GM13976 (cell line): ENCODE measurements around the gene TGFB3.

Experiments
- DNase-seq: peaks from one replicate; pipeline ENCODE4 v3.0.0; 2012; ENCODE audit warnings: low spot score
- in situ Hi-C: fragments of 300-500 bp; cut with MboI; formaldehyde crosslinking; loops from one replicate; pipeline ENCODE4 v1.12.0; 2022; ENCODE audit warnings: low sequenced_read_pairs, mixed read lengths, inconsistent platforms; ENCODE audit not compliant: unreplicated experiment
- TF ChIP-seq, protein P1 (sequence below): IDR thresholded peaks from 2 replicates; pipeline ENCODE4 v1.5.1; 2012; ENCODE audit warnings: borderline replicate concordance, mild to moderate bottlenecking; ENCODE audit not compliant: insufficient read depth; ENCODE audit errors: extremely low read depth, missing control alignments, control extremely low read depth

TGFB3 gene

DNA sequence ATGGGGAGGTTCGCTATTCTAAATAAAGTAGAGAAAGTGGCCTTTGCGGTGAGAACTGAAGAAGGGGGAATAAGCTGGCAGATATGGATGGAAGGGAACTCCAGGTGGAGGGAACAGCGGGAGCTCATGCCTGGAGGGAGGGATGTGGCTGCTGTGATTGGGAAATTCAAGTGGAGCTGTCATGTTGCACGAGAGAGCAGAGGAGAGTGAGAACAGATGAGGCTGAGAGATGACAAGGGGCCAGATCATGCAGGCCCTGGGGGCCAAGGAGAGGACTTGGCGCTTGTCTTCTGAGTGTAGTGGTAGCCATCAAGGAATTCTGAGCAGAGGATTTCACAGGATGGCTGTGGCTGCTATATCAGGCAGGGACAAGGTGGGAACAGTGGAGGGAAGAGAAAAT, 35.0 kb downstream of the TGFB3 start:
- in situ Hi-C loops: no loop called here
- TF ChIP-seq, protein P1, sequence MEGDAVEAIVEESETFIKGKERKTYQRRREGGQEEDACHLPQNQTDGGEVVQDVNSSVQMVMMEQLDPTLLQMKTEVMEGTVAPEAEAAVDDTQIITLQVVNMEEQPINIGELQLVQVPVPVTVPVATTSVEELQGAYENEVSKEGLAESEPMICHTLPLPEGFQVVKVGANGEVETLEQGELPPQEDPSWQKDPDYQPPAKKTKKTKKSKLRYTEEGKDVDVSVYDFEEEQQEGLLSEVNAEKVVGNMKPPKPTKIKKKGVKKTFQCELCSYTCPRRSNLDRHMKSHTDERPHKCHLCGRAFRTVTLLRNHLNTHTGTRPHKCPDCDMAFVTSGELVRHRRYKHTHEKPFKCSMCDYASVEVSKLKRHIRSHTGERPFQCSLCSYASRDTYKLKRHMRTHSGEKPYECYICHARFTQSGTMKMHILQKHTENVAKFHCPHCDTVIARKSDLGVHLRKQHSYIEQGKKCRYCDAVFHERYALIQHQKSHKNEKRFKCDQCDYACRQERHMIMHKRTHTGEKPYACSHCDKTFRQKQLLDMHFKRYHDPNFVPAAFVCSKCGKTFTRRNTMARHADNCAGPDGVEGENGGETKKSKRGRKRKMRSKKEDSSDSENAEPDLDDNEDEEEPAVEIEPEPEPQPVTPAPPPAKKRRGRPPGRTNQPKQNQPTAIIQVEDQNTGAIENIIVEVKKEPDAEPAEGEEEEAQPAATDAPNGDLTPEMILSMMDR: no peak
- no peak for DNase-seq

DNA sequence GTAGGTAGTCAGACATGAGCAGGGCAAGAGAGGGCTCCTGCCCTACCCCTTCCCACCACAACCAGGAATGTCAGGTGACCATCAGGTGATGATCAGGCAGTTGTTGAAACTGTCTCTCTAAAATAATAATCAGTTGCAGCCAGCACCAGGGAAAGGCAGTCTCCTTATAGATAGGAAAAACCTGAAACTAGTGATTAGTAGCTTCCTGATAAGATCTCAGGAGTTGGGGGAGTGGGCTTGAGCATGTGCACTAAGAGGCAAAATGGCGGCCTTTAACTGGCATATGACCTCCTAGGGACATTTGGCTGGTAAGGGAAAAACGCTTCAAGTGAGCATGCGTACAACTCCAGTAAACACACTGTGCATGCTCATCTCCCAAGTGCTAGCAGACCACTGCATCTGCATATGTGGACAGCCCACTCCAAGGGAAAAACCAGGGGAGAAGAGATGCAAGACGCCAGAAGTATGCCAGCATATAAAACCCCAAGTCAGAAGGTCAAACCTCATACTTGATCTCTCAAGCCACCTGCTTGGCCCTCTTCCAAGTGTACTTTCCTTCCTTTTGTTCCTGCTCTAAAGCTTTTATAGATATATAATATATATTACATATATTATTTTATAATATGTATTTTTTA, 37.1 kb downstream of the TGFB3 start:
- DNase-seq: no peak
- in situ Hi-C loops: no loop called here
- TF ChIP-seq, protein P1: no peak

DNA sequence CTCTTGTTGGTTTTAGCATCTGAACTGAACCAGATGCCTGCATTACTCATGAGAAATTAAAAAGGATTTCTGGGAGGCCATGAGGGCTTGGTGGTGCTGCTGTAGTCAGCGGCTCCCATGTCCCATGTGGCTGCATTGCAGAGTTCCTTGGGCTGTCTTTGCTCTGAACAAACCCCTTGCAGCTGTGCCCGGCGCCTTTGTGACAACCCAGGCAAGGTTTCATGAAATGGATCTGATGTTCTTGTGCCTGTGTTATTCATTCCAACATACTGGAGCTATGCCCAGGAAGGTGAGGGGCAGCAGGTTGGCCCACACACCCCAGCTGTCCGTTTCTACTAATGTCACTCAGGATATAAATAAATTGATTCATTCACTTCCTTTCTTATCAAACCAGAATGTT, 40.8 kb downstream of the TGFB3 start:
- TF ChIP-seq, protein P1: no peak
- in situ Hi-C loops: no loop called here
- no peak for DNase-seq

DNA sequence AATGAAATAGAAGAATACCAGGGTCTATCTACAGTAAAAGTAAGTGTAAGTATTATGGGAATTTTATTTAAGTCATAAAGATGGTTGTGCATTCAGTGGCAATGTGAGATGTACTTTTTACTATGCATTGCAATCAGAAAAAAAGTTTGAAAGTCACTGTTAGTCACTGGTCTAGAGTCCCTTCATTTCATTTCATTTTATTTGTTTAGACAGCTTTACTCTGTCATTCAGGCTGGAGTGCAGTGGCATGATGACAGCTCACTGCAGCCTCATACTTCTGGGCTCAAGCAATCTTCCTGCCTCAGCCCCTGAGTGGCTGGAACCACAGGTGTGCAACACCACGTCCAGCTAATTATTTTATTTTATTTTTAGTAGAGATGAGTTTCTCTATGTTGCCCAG, 42.6 kb downstream of the TGFB3 start:
- TF ChIP-seq, protein P1: no peak
- in situ Hi-C loops: no loop called here
- no peak for DNase-seq

DNA sequence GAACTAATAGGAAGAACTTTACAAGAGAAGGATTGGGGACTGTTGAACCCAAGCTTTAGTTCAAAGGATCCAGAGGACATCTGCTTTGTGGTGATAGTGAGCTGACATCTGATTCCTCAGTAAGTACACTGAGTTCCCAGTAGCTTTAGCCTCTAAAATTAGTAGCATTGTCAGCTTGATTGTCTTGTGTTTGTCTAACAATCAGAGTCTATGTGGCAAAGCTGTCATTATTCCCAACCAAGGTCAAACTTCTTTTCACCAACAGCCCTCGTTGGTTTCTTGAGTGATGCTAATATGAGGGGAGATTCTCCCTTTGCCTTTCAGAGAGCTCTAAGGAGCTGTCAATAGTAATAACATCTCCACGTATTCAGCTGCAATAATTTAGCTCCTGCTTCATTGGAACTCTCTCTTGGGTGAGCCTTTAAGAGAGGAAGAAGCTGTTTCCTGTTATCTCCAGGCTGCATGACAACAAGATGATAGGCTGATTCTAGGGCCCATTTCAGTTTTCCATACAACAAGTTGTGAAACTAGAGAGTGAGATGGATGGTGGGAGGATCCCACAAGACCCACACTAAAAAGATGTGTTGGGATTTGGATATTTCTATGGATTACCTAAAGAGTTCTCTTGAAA, 46.7 kb downstream of the TGFB3 start:
- TF ChIP-seq, protein P1: no peak
- in situ Hi-C loops: no loop called here
- no peak for DNase-seq

DNA sequence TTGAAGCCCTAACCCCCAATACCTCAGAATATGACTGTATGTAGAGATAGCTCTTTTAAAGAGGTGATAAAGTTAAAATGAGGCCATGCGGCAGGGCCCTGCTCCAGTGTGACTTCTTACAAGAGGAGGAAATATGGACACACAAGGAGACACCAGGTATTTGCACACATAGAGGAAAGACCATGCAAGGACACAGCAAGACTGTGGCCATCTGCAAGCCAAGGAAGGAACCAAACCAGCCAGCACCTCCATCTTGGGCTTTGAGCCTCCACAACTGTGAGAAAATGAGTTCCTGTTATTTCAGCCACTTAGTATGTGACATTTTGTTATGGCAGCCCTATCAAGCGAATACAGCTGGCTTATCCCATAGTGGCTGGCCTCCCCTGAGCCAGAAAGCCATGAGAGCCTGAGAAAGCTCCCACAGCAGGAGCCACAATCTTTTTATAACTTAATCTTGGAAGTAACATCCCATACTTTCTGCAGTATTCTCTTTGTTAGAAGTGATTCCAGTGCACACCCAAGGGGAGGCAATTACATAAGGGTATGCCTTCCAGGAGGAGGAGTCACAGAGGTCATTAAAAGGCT, 48.0 kb downstream of the TGFB3 start:
- TF ChIP-seq, protein P1: no peak
- DNase-seq: no peak
- in situ Hi-C loops: no loop called here
